Osteoblast (primary cell): Measurements from ENCODE around the gene HTATSF1. TPM values are rescaled to one million over a fixed set of nuclear protein-coding genes. Genes with fewer than 3 reads are reported as not detected.

ENCODE experiments used
- DNase-seq: peaks from one replicate; pipeline ENCODE4 v3.0.0; 2011; ENCODE audit warnings: low spot score, mixed read lengths; ENCODE audit not compliant: insufficient read length; ENCODE audit errors: missing footprints
- H2AFZ ChIP-seq: 2 replicates; pipeline ENCODE4 v1.6.0; 2011; ENCODE audit warnings: mild to moderate bottlenecking, low read length
- H3K27ac ChIP-seq: 2 replicates; pipeline ENCODE4 v1.5.1; 2011; ENCODE audit warnings: mild to moderate bottlenecking, low read depth, low read length, moderate library complexity
- H3K27me3 ChIP-seq: 2 replicates; pipeline ENCODE4 v1.6.0; 2012; ENCODE audit warnings: mild to moderate bottlenecking, control low read depth, inconsistent platforms, low read length, moderate library complexity; ENCODE audit not compliant: insufficient read depth
- H3K36me3 ChIP-seq: 2 replicates; pipeline ENCODE4 v1.5.1; 2011; ENCODE audit warnings: mild to moderate bottlenecking, low read length, control low read depth, moderate library complexity; ENCODE audit not compliant: insufficient read depth
- H3K4me1 ChIP-seq: 2 replicates; pipeline ENCODE4 v1.5.1; 2011; ENCODE audit warnings: mild to moderate bottlenecking, low read length, control low read depth, moderate library complexity; ENCODE audit not compliant: insufficient read depth
- H3K4me2 ChIP-seq: 2 replicates; pipeline ENCODE4 v1.6.0; 2011; ENCODE audit warnings: mild to moderate bottlenecking, low read length; ENCODE audit not compliant: insufficient read depth
- H3K4me3 ChIP-seq: fragments of 200-600 bp; sonication (generic); 3 replicates; pipeline ENCODE4 v1.5.1; 2012; ENCODE audit warnings: mild to moderate bottlenecking, low read length, inconsistent platforms; ENCODE audit not compliant: insufficient read depth
- H3K79me2 ChIP-seq: 2 replicates; pipeline ENCODE4 v1.6.0; 2012; ENCODE audit warnings: mild to moderate bottlenecking, low read length, control low read depth, inconsistent platforms; ENCODE audit not compliant: insufficient read depth
- H3K9me3 ChIP-seq: 2 replicates; pipeline ENCODE4 v1.5.1; 2011; ENCODE audit warnings: low read depth, low read length, control low read depth
- H4K20me1 ChIP-seq: 2 replicates; pipeline ENCODE4 v1.6.0; 2012; ENCODE audit warnings: mild to moderate bottlenecking, low read length, control low read depth; ENCODE audit not compliant: insufficient read depth
- total RNA-seq: library from RNA; depleted of rRNA; stranded (reverse); fragments of >200 nt; gene quantifications from 2 replicates; pipeline ENCODE4 v1.2.3, GENCODE V29; 2012
- TF ChIP-seq, protein P1 (sequence below): IDR thresholded peaks from 2 replicates; pipeline ENCODE4 v1.5.1; 2011; ENCODE audit warnings: mild to moderate bottlenecking, low read depth, low read length, moderate library complexity; ENCODE audit errors: extremely low read depth

HTATSF1 gene
- total RNA-seq, 1 donor, result 26.1 TPM

DNA sequence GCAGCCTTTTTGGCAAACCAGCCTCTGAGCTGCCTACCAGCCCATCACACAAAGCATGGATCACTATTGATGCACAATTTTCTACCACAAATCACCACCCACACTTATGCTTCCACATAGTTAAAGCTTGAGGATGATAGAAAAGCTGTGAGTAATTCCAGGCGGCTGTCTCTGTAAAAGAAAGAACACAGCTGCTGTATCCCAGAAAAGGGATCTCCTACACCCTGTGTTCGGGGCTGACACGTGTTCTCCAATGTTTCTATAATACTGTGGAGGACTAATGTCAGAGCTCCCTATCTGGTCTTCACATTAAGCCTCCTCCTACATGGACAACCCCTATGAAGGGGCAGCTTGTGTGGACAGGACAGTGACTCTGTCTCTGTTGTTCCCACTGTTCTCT is 22.2 kb upstream of the HTATSF1 start:
- Histone ChIP-seq H3K27ac (no peak overlapping the region), H3K79me2 (no peaks in the 10 kb centered on the region), H3K4me2 (no peak overlapping the region), H4K20me1 (no peaks in the 10 kb centered on the region), H3K9me3 (no peaks in the 10 kb centered on the region), H3K4me3 (no peak overlapping the region), H3K36me3 (no peaks in the 10 kb centered on the region), H2AFZ (no peak overlapping the region), H3K27me3 (no peaks in the 10 kb centered on the region), H3K4me1 (no peaks in the 10 kb centered on the region)
- TF ChIP-seq, protein P1, sequence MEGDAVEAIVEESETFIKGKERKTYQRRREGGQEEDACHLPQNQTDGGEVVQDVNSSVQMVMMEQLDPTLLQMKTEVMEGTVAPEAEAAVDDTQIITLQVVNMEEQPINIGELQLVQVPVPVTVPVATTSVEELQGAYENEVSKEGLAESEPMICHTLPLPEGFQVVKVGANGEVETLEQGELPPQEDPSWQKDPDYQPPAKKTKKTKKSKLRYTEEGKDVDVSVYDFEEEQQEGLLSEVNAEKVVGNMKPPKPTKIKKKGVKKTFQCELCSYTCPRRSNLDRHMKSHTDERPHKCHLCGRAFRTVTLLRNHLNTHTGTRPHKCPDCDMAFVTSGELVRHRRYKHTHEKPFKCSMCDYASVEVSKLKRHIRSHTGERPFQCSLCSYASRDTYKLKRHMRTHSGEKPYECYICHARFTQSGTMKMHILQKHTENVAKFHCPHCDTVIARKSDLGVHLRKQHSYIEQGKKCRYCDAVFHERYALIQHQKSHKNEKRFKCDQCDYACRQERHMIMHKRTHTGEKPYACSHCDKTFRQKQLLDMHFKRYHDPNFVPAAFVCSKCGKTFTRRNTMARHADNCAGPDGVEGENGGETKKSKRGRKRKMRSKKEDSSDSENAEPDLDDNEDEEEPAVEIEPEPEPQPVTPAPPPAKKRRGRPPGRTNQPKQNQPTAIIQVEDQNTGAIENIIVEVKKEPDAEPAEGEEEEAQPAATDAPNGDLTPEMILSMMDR, result no peak
- DNase-seq, result no peak

- Histone ChIP-seq H3K4me2 (no peak overlapping the region), H3K9me3 (no peaks in the 10 kb centered on the region), H3K27me3 (no peaks in the 10 kb centered on the region), H2AFZ (no peak overlapping the region), H3K4me3 (no peak overlapping the region), H3K4me1 (no peaks in the 10 kb centered on the region), H3K79me2 (no peaks in the 10 kb centered on the region), H4K20me1 (no peaks in the 10 kb centered on the region), H3K36me3 (no peaks in the 10 kb centered on the region), H3K27ac (no peak overlapping the region)
- TF ChIP-seq, protein P1, result no peak
- DNase-seq, result no peak
Observed at GRCh38 chrX:136476501-136476900, 20.9 kb upstream of the HTATSF1 start.

DNA sequence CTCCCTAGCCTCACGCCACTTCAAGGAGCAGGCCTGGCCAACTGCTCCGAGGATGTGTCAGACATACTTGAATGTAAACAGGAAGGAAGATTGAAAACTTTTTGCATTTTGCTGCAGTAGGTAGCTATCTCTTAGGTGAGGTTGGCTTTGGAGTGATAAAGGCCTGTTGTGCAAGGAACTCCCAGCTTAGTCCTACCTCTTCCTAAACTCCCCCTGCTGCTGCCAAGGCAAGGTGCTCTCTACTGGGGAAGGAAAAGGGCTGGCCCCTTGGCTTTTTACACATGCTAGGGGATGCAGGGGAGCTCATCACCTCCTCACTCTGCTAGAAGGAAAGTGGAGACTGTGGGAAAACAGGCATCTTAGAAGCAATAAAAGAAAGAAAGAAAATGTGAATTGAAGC is 20.4 kb upstream of the HTATSF1 start:
- no peak overlapping the region for H3K4me3 ChIP-seq
- H3K79me2 ChIP-seq, result no peaks in the 10 kb centered on the region
- H3K36me3 ChIP-seq, result no peaks in the 10 kb centered on the region
- no peaks in the 10 kb centered on the region for H4K20me1 ChIP-seq
- H2AFZ ChIP-seq, result no peak overlapping the region
- DNase-seq, result no peak
- no peak overlapping the region for H3K27ac ChIP-seq
- no peaks in the 10 kb centered on the region for H3K9me3 ChIP-seq
- H3K4me1 ChIP-seq, result no peaks in the 10 kb centered on the region
- H3K27me3 ChIP-seq, result no peaks in the 10 kb centered on the region
- TF ChIP-seq, protein P1, result no peak
- H3K4me2 ChIP-seq, result no peak overlapping the region

GRCh38 chrX:136480383-136480782 is 17.0 kb upstream of the HTATSF1 start:
- no peaks in the 10 kb centered on the region for H3K36me3 ChIP-seq
- peaks cover 2% of the 10 kb centered on the region for H3K27me3 ChIP-seq
- H3K9me3 ChIP-seq, result no peaks in the 10 kb centered on the region
- H3K27ac ChIP-seq, result no peak overlapping the region
- H4K20me1 ChIP-seq, result no peaks in the 10 kb centered on the region
- no peaks in the 10 kb centered on the region for H3K79me2 ChIP-seq
- H3K4me2 ChIP-seq, result no peak overlapping the region
- no peak for DNase-seq
- TF ChIP-seq, protein P1, result no peak
- H3K4me3 ChIP-seq, result no peak overlapping the region
- no peaks in the 10 kb centered on the region for H3K4me1 ChIP-seq
- no peak overlapping the region for H2AFZ ChIP-seq
